GM06990 (cell line): ENCODE results near the gene NSD1.

Experiments used
- DNase-seq: peaks from one replicate; pipeline ENCODE4 v3.0.0-alpha.2; 2011; ENCODE audit not compliant: insufficient read length; ENCODE audit errors: extremely low read depth
- H3K27me3 ChIP-seq: replicated peaks from 2 replicates; pipeline ENCODE4 v1.6.0; 2011; ENCODE audit warnings: low read length; ENCODE audit not compliant: control insufficient read depth, insufficient read depth
- H3K36me3 ChIP-seq: 2 replicates; pipeline ENCODE4 v1.5.1; 2011; ENCODE audit warnings: low read length; ENCODE audit not compliant: control insufficient read depth, insufficient read depth
- H3K4me3 ChIP-seq: replicated peaks from 2 replicates; pipeline ENCODE4 v1.5.1; 2011; ENCODE audit warnings: low read depth, mild to moderate bottlenecking, control low read depth, low read length
- TF ChIP-seq, protein P1 (sequence below): IDR thresholded peaks from 2 replicates; pipeline ENCODE4 v1.5.1; 2011; ENCODE audit warnings: low read length, control low read depth, mild to moderate bottlenecking, inconsistent platforms; ENCODE audit not compliant: insufficient read depth, poor library complexity, severe bottlenecking

The NSD1 gene

DNA sequence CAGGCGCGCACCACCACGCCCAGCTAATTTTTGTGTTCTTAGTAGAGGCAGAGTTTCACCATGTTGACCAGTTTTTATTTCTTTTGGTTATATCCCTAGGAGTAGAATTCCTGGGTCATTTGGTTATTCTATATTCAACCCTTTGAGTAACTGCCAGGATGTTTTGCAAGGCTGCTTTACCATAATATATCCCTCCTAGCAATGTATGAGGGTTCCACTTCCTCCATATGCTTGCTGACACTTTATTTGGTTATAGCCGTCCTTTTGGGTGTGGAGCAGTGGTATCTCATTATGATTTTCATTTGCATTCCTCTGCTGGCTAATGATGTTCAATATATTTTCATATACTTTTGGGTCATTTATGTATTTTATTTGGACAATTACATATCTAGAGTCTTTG, 88.7 kb downstream of the NSD1 start:
- TF ChIP-seq, protein P1, sequence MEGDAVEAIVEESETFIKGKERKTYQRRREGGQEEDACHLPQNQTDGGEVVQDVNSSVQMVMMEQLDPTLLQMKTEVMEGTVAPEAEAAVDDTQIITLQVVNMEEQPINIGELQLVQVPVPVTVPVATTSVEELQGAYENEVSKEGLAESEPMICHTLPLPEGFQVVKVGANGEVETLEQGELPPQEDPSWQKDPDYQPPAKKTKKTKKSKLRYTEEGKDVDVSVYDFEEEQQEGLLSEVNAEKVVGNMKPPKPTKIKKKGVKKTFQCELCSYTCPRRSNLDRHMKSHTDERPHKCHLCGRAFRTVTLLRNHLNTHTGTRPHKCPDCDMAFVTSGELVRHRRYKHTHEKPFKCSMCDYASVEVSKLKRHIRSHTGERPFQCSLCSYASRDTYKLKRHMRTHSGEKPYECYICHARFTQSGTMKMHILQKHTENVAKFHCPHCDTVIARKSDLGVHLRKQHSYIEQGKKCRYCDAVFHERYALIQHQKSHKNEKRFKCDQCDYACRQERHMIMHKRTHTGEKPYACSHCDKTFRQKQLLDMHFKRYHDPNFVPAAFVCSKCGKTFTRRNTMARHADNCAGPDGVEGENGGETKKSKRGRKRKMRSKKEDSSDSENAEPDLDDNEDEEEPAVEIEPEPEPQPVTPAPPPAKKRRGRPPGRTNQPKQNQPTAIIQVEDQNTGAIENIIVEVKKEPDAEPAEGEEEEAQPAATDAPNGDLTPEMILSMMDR: no peak
- Histone ChIP-seq H3K36me3 (peaks cover 4% of the 10 kb centered on the region), H3K27me3 (no peaks in the 10 kb centered on the region), H3K4me3 (no peak overlapping the region)
- DNase-seq: no peak

DNA sequence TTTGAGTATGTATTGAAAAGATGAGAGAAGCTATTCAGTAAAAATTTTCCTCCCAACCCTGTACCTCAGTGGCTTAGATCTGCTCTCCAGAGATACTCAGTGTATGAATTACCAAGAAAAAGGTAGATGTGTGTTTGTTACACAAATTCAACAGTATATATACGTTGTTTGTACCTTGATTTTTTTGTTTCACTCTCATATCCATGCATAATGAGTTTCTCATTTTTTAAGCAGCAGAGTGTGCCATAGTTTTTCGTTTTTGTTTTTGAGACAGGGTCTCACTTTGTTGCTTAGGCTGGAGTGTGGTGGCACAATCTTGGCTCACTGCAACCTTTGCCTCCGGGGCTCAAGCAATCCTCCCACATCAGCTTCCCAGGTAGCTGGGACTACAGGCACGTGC, 92.2 kb downstream of the NSD1 start:
- no peak overlapping the region for H3K4me3 ChIP-seq
- no peaks in the 10 kb centered on the region for H3K27me3 ChIP-seq
- DNase-seq: no peak
- TF ChIP-seq, protein P1: no peak
- peaks cover 2% of the 10 kb centered on the region; the same call in 1 of the 2 replicates for H3K36me3 ChIP-seq

DNA sequence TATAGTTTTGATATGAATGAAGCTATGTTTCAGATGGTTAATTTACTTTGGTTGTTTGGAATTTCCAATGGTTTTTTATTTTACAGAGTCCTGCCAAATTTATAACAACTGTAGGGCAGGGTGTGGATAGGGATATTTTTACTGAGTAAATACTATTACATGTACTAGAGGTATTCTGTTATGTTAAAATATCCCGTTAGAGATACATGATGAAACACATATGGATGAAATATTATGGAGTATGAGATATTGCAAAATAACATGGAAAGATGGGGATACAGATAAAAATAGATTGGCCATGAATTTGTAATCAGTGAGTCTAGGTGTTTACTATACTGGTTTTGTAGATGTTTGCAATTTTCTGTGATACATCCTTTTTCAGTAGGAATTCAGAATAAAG, 93.3 kb downstream of the NSD1 start:
- Histone ChIP-seq H3K4me3 (no peak overlapping the region), H3K36me3 (peaks cover 2% of the 10 kb centered on the region; the same call in 1 of the 2 replicates), H3K27me3 (no peaks in the 10 kb centered on the region)
- TF ChIP-seq, protein P1: no peak
- no peak for DNase-seq

DNA sequence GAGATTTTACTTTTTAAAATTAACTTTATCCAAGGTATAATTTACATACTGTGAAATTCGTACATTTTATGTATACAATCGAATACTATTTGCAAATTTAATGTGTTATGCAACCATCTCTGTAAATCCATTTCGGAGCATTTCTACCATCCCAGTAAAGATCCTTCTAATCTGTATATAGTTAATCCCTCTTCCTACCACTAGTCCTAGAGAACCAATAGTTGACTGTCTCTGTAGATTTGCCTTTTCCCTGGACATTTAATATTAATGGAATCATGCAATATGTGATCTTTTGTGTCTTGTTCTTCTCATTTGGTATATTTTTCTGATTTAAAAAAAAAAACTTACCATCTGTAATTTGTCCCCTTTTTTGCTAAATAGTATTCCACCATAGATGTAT, 95.2 kb downstream of the NSD1 start:
- no peaks in the 10 kb centered on the region; the same call in none of the 2 replicates for H3K36me3 ChIP-seq
- TF ChIP-seq, protein P1: no peak
- H3K27me3 ChIP-seq: no peaks in the 10 kb centered on the region
- no peak overlapping the region for H3K4me3 ChIP-seq
- no peak for DNase-seq

DNA sequence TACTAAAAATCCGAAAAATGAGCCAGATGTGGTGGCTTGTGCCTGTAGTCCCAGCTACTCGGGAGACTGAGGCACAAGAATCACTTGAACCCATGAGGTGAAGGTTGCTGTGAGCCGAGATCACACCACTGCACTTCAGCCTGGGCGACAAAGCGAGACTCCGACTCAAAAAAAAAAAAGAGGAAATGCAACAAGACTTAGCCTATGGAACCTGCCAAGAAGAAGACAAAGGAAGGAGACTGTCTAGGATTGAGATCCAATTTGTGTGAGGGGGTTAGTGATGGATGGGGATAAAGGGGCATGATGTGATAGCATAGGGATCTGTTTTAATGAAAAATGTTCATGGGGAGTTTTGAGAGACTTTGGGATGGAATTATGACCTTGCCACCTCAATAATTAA, 97.1 kb downstream of the NSD1 start:
- H3K27me3 ChIP-seq: no peaks in the 10 kb centered on the region
- no peaks in the 10 kb centered on the region; the same call in none of the 2 replicates for H3K36me3 ChIP-seq
- TF ChIP-seq, protein P1: no peak
- no peak for DNase-seq
- no peak overlapping the region for H3K4me3 ChIP-seq
